Measurements from ENCODE around the gene ITPR1. TPM values are rescaled to one million over a fixed set of nuclear protein-coding genes. Genes with fewer than 3 reads are reported as not detected.

The ITPR1 gene
- total and polyA plus RNA-seq, 5 experiments from 2014 or later, result 8.3 to 80.4 (median 10.6) TPM

DNA sequence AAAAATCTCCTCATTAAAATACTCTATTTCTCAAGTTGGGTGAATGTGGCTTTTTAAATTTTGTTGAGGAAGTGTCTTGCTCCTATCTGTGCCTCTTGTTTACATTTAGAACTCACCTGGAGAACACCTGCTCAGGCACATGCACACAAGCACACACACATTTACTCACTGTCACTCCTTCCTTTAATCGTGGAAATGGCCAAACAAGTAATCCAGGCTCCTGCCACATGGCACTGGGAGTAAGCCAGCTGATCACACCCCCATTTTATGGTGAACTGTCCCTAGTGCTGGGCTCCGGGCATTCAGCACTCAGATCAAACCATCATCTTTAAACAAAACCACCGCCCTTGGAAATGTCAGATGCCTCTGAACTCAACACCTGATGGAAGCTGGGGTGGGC lies 281.4 kb downstream of the ITPR1 start:
- Mint-ChIP-seq H3K4me3 (no peak overlapping the region), H3K9me3 (no peaks in the 10 kb centered on the region), H3K27me3 (no peaks in the 10 kb centered on the region), H3K27ac (peak overlapping the region in 1 of 10 donors; percentile 52), H3K4me1 (peaks cover 0 to 8% (median under 1%) of the 10 kb centered on the region in 4 donors), H3K36me3 (peaks cover 0 to 74% (median 25%) of the 10 kb centered on the region in 3 donors)
- POLR2A ChIA-PET, result no interaction called here
- DNase-seq, result no peak
- no peak for ATAC-seq

DNA sequence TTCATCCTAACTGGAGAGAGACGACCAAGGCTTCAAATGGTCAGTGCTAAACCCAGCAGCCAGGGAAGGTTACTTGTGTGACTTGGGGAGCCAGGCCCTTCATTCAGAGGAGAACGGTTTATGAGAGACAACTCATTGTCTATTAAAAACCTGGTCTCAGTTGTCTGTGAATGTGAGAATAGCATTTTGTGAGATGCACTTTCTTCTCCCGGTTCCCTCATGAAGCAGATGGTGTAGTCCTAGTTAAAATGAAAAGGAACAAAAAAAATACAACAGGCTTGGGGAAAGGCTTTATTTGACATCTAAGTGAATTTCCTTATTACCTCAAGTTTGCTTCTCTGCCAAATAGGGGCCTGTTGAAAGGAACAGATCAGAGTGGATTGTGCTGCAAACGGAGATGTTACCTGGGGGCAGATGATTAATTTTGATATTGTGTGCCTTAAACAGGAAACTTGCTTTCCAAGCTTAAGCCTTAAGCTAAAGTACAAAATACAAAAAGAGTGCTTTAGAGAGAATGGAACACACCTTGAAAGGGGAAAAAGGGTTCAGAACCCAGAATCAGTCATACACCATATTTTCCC lies 283.3 kb downstream of the ITPR1 start:
- H3K4me1 Mint-ChIP-seq, result peaks cover 0 to 8% (median 1%) of the 10 kb centered on the region in 4 donors
- POLR2A ChIA-PET, result no interaction called here
- ATAC-seq (no peak), DNase-seq (no peak)
- H3K4me3 Mint-ChIP-seq, result no peak overlapping the region
- H3K27me3 Mint-ChIP-seq, result no peaks in the 10 kb centered on the region
- H3K36me3 Mint-ChIP-seq, result peaks cover 6 to 70% (median 25%) of the 10 kb centered on the region in 3 donors
- H3K9me3 Mint-ChIP-seq, result no peaks in the 10 kb centered on the region
- H3K27ac Mint-ChIP-seq, result peak overlapping the region in 1 of 10 donors; percentile 26

DNA sequence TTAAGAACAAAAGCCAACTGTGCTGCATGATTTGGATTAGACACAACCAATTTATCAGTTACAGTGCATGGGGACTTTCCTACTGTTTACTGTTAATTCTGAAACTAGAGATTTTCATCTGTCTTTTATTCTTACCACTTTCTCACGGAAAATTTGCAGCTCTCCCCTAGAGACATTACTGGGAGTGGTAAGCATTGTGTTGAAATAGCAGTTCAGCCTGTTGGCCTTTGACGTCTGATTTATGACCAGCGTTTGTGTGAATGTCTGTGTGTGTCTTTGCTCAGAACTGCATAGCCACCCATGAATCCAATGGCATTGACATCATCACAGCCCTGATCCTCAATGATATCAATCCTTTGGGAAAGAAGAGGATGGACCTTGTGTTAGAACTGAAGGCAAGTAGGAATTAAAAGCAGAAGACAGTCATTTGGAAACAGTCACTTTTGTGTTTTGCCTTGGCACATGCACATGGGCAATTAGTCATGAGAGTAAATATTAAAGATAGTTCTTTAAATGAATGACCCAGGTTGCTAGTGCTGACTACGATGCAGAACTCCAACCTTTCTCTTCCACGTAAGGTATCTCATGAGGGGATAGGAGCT lies 283.9 kb downstream of the ITPR1 start:
- H3K9me3 Mint-ChIP-seq, result no peaks in the 10 kb centered on the region
- peaks cover 6 to 70% (median 27%) of the 10 kb centered on the region in 3 donors for H3K36me3 Mint-ChIP-seq
- no peak overlapping the region for H3K4me3 Mint-ChIP-seq
- H3K27ac Mint-ChIP-seq, result peak overlapping the region in 3 of 10 donors; percentile 1 to 31 (median 26)
- no peaks in the 10 kb centered on the region for H3K27me3 Mint-ChIP-seq
- POLR2A ChIA-PET, result no interaction called here
- DNase-seq, result no peak
- H3K4me1 Mint-ChIP-seq, result peaks cover 0 to 8% (median 1%) of the 10 kb centered on the region in 4 donors
- ATAC-seq, result no peak

DNA sequence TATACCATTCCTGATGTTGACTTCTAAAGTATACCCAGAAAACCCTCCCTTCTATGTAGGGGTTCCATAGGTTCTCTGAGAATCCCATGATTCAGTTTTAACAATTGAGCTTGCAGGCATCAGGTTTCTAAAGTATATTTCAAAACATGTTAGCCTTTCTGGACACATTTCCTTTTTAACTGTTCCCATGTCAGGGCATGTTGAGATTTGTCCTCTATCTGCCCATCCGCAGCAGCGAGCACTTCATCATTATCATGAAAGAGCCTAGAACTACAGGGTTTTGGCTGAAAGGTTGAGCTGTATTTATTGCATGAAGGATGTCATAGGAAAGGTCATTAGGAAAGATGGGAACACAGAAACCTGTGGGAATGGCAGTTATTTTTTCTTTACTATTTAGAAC lies 285.0 kb downstream of the ITPR1 start:
- no peak for ATAC-seq
- Mint-ChIP-seq H3K27me3 (no peaks in the 10 kb centered on the region), H3K9me3 (no peaks in the 10 kb centered on the region), H3K36me3 (peaks cover 6 to 75% (median 32%) of the 10 kb centered on the region in 3 donors), H3K4me3 (no peak overlapping the region), H3K27ac (peak overlapping the region in 1 of 10 donors; percentile 49), H3K4me1 (peaks cover 0 to 4% (median 1%) of the 10 kb centered on the region in 4 donors)
- POLR2A ChIA-PET, result no interaction called here
- no peak for DNase-seq

DNA sequence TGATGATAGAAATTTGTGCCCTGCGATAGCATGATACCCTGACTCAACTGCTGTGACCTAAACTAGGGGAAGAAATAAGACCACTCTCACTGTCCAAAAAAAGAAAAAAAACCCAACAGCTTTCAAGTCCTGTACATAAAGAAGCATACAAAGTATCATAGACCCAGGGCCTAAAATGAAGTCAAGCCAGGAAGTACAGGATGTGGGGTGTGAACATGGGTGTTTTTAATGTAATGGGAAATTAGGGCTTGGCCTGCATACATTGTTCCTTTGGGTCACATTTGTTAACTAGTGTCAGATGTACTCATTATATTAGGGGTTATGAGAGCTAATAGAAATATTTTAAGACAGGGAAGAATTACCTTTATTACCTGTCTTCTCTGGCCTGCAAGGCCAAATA lies 285.6 kb downstream of the ITPR1 start:
- Mint-ChIP-seq H3K27me3 (no peaks in the 10 kb centered on the region), H3K27ac (peak overlapping the region in 1 of 10 donors; percentile 51), H3K9me3 (no peaks in the 10 kb centered on the region), H3K4me3 (no peak overlapping the region), H3K4me1 (peaks cover 0 to 4% (median 1%) of the 10 kb centered on the region in 4 donors), H3K36me3 (peaks cover 6 to 78% (median 36%) of the 10 kb centered on the region in 3 donors)
- DNase-seq, result no peak
- no peak for ATAC-seq
- POLR2A ChIA-PET, result interaction anchor here (1.3 kb wide), 1 partner anchor 11 kb away, joined by 3 read pairs; no protein-coding TSS in a partner anchor

DNA sequence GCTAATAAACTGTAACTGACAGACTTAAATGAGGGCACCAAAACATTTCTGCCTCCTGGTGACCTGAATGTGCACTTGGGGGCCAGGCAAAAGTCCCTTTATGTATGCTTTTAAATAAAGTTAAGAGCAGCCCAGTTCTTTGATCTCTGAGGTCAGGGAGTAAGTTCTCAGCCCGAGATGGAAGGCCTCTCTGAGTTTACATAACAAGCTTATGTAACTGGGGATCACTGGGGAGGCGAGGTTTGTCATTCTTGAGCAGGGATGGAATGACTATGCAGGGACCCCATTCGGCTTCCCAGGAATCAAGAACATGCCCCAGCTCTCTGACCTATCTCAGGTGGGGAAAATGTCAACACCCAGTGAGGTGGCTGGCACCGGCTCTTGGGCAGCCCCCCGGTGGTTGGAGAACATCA lies 287.4 kb downstream of the ITPR1 start:
- Mint-ChIP-seq H3K27me3 (no peaks in the 10 kb centered on the region), H3K36me3 (peaks cover 12 to 79% (median 44%) of the 10 kb centered on the region in 3 donors), H3K4me3 (no peak overlapping the region), H3K27ac (no peak overlapping the region), H3K4me1 (peaks cover 0 to 7% (median 2%) of the 10 kb centered on the region in 4 donors), H3K9me3 (no peaks in the 10 kb centered on the region)
- DNase-seq (no peak), ATAC-seq (no peak)
- POLR2A ChIA-PET, result no interaction called here

DNA sequence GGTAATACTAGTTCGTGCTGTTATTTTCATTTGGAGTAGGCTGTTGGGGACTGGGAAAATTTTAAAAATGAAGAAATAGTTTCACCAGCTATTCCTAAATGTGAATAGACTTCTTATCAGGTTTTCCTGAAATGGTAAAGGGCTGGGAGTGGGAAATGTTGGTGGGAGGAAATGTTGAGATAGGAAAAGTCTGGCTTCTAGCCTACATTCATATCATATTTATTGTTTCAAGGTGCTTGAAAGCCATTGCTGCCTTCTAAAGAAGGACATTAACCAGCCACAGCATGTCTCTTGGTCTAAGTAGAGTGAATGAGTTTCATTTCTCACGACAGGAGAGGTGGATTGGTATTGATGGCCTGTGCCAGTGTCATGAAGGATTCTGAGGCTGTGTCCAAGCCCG lies 288.9 kb downstream of the ITPR1 start:
- DNase-seq (no peak), ATAC-seq (no peak)
- H3K9me3 Mint-ChIP-seq, result no peaks in the 10 kb centered on the region
- H3K27me3 Mint-ChIP-seq, result no peaks in the 10 kb centered on the region
- peaks cover 0 to 7% (median under 1%) of the 10 kb centered on the region in 4 donors for H3K4me1 Mint-ChIP-seq
- H3K4me3 Mint-ChIP-seq, result no peak overlapping the region
- POLR2A ChIA-PET, result no interaction called here
- H3K27ac Mint-ChIP-seq, result peak overlapping the region in 2 of 10 donors; percentile 11 to 27
- peaks cover 12 to 76% (median 41%) of the 10 kb centered on the region in 3 donors for H3K36me3 Mint-ChIP-seq

DNA sequence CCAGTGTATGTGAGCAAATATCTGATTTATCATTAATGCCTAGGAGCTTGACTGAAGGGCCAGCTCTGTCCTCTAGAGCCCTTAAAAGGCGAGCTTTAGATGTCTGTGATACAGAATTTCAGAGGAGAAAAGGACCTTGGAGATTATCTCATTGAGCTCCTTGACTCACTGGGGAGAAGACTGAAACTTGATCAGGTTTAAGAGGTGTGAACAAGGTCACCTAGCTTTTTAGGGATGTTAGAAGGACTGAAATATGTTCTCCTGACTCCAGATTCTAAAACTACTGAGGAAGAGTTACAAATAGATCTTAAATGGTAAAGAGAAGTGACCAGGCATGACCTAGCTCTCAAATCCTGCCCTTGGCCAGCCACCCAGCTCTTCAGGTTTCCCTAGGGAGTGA lies 292.4 kb downstream of the ITPR1 start:
- peaks cover 0 to 4% (median 0%) of the 10 kb centered on the region in 4 donors for H3K4me1 Mint-ChIP-seq
- POLR2A ChIA-PET, result no interaction called here
- H3K9me3 Mint-ChIP-seq, result no peaks in the 10 kb centered on the region
- peak overlapping the region in 4 of 10 donors; percentile 3 to 40 (median 14) for H3K27ac Mint-ChIP-seq
- no peak for DNase-seq
- ATAC-seq, result no peak
- peaks cover 18 to 81% (median 56%) of the 10 kb centered on the region in 3 donors for H3K36me3 Mint-ChIP-seq
- H3K27me3 Mint-ChIP-seq, result no peaks in the 10 kb centered on the region
- H3K4me3 Mint-ChIP-seq, result no peak overlapping the region

DNA sequence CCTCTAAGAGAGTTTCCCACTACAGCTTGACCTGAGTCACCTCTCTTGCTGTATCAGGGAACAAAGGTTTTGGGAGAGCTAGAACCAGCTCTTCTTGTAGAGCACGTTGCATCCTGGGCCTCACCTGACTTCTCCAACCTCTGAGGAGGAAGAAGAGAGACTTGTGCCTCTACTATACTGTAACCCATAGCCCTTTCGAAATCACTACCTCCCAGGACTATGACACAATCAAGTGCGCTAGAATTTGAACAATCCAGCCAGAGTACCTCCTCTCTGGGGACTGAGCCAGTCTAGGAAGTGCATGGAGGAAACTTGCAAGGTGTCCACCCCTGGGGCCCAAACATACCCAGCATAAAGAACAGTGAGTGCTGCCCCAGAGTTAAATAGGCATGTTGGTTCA lies 293.3 kb downstream of the ITPR1 start:
- peak overlapping the region in 2 of 10 donors; percentile 3 to 43 for H3K27ac Mint-ChIP-seq
- H3K27me3 Mint-ChIP-seq, result no peaks in the 10 kb centered on the region
- peaks cover 0 to 4% (median 0%) of the 10 kb centered on the region in 4 donors for H3K4me1 Mint-ChIP-seq
- POLR2A ChIA-PET, result no interaction called here
- H3K36me3 Mint-ChIP-seq, result peaks cover 25 to 87% (median 63%) of the 10 kb centered on the region in 3 donors
- H3K9me3 Mint-ChIP-seq, result no peaks in the 10 kb centered on the region
- no peak overlapping the region for H3K4me3 Mint-ChIP-seq
- ATAC-seq (no peak), DNase-seq (no peak)

DNA sequence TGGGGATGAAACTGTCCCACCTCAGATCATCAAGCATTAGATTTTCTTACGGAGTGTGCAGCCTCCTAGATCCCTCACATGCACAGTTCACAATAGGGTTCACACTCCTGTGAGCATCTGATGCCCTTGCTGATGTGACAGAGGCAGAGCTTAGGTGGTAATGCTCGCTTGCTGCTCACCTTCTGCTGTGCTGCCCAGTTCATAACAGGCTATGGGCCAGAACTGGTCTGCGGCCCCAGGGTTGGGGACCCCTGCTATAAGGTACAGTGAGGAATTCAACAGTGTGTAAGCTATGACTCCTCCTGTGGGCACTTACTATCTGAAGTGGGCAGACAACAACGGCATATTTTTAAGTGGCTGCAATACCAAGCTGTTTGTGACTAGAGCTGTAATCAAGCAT lies 298.2 kb downstream of the ITPR1 start:
- no peaks in the 10 kb centered on the region for H3K9me3 Mint-ChIP-seq
- H3K36me3 Mint-ChIP-seq, result peaks cover 21 to 88% (median 63%) of the 10 kb centered on the region in 3 donors
- no peak for ATAC-seq
- no peak overlapping the region for H3K27ac Mint-ChIP-seq
- no peak for DNase-seq
- H3K4me1 Mint-ChIP-seq, result no peaks in the 10 kb centered on the region
- no peak overlapping the region for H3K4me3 Mint-ChIP-seq
- POLR2A ChIA-PET, result no interaction called here
- no peaks in the 10 kb centered on the region for H3K27me3 Mint-ChIP-seq

DNA sequence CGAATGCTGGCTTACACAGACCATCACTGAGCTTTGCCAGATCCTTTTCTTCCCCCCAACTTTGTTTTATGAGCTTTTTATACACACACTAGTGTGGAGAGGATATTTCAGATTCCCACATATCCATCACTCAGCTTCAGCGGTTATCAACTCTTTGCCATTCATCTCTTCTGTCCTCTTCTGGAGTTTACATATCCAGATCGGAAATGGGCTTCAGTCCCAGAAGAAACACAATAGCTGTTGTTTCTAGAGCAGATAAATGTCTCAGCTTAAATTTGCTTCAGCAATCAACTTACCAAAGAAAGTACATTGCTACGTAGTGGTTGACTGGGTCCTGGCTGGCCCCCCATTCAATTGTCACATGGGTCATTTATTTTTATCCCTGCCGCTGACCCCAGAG lies 300.2 kb downstream of the ITPR1 start:
- ATAC-seq, result no peak
- no peak for DNase-seq
- H3K4me1 Mint-ChIP-seq, result peaks cover 0 to 1% (median 0%) of the 10 kb centered on the region in 4 donors
- POLR2A ChIA-PET, result interaction anchor here (0.6 kb wide), 1 partner anchor 182 kb away, joined by 3 read pairs; no protein-coding TSS in a partner anchor
- H3K27ac Mint-ChIP-seq, result peak overlapping the region in 1 of 10 donors; percentile 14
- H3K9me3 Mint-ChIP-seq, result peaks cover 0 to 10% (median 0%) of the 10 kb centered on the region in 9 donors
- no peaks in the 10 kb centered on the region for H3K27me3 Mint-ChIP-seq
- no peak overlapping the region for H3K4me3 Mint-ChIP-seq
- H3K36me3 Mint-ChIP-seq, result peaks cover 22 to 89% (median 72%) of the 10 kb centered on the region in 3 donors

DNA sequence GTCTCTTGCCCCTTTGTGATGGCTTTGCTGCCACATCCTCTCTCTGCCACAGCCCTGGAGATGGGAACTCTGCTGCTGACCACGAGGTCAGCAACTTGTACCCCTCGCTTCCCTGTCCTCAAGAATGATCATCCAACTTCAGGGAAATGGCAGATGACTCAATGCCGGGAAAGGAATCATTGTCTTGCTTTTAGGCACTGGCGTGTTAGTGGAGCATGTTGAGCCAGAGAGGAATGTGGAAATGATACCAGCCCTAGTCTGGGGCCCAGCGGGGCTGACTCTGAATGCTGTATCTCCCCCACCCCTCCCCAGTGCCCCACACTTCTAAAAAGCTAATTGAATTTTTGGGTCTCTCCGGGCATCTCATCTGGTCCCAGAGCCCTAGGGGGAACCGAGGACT lies 301.2 kb downstream of the ITPR1 start:
- H3K4me1 Mint-ChIP-seq, result peaks cover 0 to 1% (median 0%) of the 10 kb centered on the region in 4 donors

DNA sequence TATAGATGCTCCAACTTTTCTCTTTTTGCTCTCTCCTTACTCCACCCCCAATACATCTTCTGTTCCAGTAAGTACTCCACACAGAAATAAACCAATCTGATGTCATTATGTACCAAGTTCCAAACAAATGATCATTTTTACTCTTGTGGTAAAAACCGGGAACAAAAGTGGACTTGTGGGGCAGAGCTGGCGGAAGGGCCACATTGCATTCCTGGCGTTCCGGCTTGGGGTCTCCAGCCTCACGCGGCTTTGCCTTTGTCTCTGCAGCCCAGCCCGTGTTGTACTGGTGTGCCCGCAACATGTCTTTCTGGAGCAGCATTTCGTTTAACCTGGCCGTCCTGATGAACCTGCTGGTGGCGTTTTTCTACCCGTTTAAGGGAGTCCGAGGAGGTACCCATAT lies 301.6 kb downstream of the ITPR1 start:
- Mint-ChIP-seq H3K27me3 (no peaks in the 10 kb centered on the region), H3K4me3 (no peak overlapping the region), H3K4me1 (peaks cover 0 to 1% (median 0%) of the 10 kb centered on the region in 4 donors), H3K9me3 (peaks cover 0 to 10% (median 0%) of the 10 kb centered on the region in 9 donors), H3K36me3 (peaks cover 18 to 86% (median 62%) of the 10 kb centered on the region in 3 donors), H3K27ac (no peak overlapping the region)
- POLR2A ChIA-PET, result no interaction called here
- DNase-seq (no peak), ATAC-seq (no peak)

More for the DNA sequence above, 301.2 kb downstream of the ITPR1 start:
- Mint-ChIP-seq H3K36me3 (peaks cover 18 to 86% (median 63%) of the 10 kb centered on the region in 3 donors), H3K4me3 (no peak overlapping the region), H3K9me3 (peaks cover 0 to 10% (median 0%) of the 10 kb centered on the region in 9 donors), H3K27ac (peak overlapping the region in 2 of 10 donors; percentile 26 to 52), H3K27me3 (no peaks in the 10 kb centered on the region)
- POLR2A ChIA-PET, result no interaction called here
- no peak for ATAC-seq
- DNase-seq, result no peak

Measured in naive thymus-derived CD8-positive, alpha-beta T cell (primary cell).